ENCODE data around the gene RALGAPB. TPM values are rescaled to one million over a fixed set of nuclear protein-coding genes. Genes with fewer than 3 reads are reported as not detected.
"Not testable (repeated sequence)": the region's sequence is repeated elsewhere in the genome, so short reads cannot be mapped to it uniquely, and the experiment has no call there.

Gene RALGAPB
- total RNA-seq, 1 donor from 2014 or later: 48.4 TPM

GRCh38 chr20:38585404-38586180 is 112.9 kb downstream of the RALGAPB start:
- peak; percentile 38 for DNase-seq (ENCODE audit: low read depth)

DNA sequence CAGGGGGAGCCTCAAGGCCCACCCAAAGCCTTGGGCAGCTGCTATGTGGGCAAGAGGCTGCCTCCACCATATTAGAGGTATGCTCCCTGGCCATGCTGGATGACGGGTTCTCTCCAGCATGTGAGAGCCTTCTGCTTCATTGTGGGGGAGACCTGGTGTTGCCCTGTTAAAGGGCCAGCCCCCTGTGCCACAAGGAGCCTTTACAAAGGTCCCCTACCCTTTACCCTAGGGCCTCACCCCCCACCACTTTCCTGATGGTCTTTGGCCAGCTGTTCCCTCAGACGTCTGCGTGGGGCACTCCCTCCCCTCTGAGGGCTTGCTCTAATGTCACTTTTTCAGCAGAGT is 113.5 kb downstream of the RALGAPB start:
- no peak for DNase-seq (ENCODE audit: low read depth)

DNA sequence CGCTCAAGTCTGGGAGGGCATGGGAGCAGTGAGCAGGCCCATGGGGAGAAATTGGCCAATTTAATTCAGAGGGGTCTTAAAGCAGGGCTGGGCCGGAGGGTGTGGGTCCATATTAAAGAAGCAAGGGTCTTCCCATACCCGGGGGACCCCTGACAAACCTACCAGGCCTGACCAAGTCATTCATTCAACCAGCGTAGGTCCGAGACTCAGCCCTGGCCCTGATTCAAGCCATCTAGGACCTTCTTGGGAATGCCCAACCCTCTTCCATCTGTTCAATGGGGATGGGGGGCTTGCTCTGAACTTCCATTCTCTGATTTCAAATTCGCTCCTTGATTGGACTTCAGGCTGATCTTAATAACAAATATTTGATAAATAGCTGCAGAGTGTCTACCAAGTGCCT is 115.7 kb downstream of the RALGAPB start:
- no peak for DNase-seq (ENCODE audit: low read depth)

GRCh38 chr20:38589351-38589750 is 116.7 kb downstream of the RALGAPB start:
- DNase-seq (ENCODE audit: low read depth): no peak

DNA sequence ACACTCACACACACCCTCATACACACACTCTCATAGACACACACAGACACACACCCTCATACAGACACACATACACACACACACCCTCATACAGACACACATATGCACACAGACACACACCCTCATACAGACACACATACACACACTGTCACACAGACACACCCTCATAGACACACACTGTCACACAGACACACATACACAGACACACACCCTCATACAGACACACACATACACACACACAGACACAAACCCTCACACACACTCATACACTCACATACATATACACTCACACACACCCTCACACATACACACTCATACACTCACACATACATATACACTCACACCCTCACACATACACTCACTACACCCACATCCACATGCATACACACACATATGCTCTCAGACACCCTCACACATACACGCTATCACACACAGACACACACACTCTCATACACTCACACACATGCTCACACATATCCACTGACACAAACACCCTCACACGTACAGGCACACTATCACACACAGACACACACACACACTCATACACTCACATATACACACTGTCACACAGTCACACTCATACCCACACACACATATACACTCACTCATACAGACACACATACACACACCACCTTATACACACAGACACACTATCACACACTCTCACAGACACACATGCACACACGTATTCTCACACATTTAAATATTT is 117.5 kb downstream of the RALGAPB start:
- no peak for DNase-seq (ENCODE audit: low read depth)

DNA sequence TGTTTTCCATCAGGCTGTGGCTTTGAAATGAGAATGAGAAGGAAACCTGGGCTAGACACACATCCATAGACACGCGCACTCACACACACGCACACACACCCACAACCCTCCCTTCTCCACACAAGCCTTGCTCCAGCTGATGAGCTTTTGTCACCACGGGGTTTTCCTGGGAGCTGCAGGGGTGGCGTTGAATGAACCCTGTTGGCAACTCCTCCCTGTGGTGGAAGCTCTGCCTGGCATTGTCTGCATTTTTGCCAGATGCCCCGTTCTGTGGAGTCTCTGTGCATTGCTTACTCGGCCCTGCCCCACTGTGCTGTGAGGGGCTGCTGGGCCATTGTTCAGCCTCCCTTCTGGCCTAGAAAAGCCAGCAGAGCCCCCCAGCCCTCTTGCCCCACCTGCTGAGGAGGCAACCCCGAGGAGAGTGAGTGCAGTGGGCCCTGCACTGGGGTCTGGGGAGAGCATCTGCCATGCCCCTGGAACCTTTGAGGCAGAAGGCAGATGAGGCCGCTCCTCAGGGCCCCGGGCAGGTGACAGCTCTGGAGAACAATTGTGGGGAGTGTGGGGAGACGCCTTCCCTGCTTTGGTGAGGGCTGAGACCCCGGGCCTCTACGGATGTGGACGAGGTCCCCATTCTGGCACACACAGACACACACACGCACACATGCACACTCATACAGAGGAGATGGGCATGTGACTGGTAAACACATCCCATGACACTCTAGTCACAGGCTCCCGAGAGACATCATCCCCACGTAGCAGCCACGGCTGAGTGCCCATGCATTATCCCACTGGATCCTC is 118.2 kb downstream of the RALGAPB start:
- DNase-seq (ENCODE audit: low read depth): peak; percentile 49

DNA sequence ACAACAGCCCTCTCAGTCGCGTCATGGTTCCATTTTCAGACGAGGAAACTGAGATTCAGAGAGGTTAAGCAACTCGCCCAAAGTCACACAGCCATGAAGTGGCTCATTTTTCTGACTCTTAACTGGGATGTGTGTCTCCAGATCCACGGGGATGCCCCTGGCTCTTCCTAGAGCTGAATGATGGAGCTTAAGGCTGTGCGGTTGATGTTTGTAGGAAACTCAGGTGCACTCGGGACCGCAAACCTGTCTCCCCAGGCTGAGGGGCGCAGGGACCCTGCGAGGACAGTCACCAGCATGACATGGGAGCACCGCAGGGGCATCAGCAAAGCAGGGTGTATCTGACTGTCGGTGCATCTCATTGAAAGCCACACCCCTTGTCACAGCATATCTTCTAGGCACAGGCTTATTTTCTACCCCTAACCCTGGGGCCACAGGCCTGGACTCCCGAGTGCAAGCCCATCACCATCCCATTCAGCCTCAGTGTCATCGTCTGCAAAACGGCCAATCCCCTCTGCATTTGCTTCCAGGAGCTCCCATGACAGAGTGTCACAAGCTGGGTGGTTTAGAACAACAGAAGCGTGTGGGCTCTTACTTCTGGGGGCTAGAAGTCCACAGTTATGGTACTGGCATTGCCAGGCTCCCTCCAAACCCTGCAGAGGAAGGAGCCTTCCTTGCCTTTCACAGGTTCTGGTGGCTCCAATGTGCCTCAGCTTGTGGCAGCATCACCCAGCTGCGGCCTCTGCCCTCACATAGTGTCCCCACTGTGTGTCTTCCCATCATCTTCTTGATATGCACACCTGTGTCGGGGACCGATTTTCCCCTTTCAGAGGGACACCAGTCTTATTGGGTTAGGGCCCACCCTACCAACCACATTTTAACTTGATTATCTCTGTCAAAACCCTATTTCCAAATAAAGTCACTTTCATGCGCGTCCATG is 119.1 kb downstream of the RALGAPB start:
- no peak for DNase-seq (ENCODE audit: low read depth)

GRCh38 chr20:38592411-38592790 is 119.8 kb downstream of the RALGAPB start:
- DNase-seq (ENCODE audit: low read depth): peak; percentile 57

GRCh38 chr20:38594281-38594680 is 121.6 kb downstream of the RALGAPB start:
- not testable (repeated sequence) for DNase-seq (ENCODE audit: low read depth)

DNA sequence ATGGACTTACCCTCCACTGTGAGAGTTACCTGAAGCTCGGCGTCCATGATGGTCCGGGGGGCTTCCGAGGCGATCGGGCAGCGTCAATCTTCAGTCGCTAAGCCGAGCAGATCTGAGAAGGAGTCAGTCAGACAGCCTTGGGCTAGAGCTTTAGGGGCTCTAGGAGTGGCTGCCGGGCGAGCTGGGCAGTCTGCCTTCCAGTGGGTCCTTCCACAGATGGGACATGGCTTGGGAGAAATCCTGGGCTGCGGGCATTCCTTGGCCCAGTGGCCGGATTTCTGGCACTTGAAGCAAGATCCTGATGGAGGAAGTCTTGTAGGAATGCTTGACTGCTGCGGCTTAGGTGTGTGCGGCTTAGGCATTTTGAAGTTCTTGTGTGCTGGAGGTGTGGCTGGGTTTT is 123.2 kb downstream of the RALGAPB start:
- not testable (repeated sequence) for DNase-seq (ENCODE audit: low read depth)

- peak; percentile 87 for DNase-seq (ENCODE audit: low read depth)
Measured at GRCh38 chr20:38599410-38599882, 126.8 kb downstream of the RALGAPB start.

DNA sequence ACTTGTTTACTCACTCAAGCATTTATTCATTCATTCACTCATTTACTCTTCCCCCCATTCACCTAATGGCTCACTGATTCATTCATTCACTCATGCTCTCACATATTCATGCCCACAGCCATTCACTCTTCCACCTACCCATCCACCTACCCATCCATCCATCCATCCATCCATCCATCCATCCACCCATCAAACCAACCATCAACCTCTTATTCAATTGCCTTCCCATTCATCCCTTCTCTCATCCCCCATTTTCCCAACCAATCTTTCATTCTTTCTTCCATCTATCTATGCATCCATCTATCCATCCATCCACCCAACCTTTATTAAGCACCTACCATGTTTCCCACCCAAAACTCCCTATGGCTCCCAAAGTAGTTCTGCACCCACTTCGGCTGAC is 127.4 kb downstream of the RALGAPB start:
- DNase-seq (ENCODE audit: low read depth): no peak

DNA sequence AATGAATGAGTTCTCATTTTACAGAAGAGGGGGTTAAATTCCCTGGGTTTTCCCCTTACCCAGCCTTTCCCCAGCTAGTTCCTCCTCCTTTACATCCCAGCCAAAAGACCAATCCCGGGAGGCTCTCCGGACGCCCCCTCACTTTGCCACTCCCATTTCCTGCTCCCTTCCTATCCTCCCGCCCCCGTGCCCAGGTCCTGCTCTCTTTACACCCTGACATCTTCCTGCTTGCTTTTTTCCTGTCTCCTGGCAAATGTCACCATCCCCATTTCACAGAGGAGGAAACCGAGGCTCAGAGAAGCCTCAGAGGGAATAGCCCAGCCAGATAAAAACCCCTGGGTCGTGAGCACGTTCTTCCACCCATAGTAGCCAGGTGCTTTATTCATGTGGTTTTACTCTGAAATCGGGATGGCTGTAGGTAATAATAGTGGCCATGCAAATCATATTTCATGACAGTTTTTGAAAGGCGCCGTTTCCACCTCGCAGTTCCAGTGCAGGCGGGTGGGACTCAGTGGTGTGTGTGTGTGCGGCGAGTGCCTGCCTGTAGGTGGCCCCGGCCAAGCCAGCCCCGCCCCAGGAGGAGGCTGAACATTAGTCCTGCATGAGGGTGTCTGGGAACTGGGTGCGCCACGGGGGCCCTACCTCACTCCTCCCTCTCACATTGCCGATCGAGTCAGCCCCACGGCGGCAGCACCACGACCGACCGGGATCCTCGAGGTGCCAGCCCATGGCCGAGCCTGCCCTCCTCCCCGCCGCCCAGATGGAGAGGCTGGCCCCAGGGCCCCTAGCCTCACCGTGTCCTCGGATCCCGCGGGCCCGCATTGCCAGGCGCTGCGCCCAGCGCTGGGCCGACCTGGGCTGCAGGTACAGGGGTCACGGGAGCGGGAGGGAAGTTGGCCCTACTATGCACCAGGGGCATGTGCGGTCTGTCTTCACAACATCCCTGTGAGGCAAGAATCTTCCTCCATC is 128.9 kb downstream of the RALGAPB start, which contains the start of gene ARHGAP40:
ARHGAP40 (plus strand) TSS at position 594 of the 969 bp plus-strand sequence.
- DNase-seq (ENCODE audit: low read depth): peak; percentile 25

- DNase-seq (ENCODE audit: low read depth): no peak
Measured at GRCh38 chr20:38602185-38602581, 129.5 kb downstream of the RALGAPB start.

DNA sequence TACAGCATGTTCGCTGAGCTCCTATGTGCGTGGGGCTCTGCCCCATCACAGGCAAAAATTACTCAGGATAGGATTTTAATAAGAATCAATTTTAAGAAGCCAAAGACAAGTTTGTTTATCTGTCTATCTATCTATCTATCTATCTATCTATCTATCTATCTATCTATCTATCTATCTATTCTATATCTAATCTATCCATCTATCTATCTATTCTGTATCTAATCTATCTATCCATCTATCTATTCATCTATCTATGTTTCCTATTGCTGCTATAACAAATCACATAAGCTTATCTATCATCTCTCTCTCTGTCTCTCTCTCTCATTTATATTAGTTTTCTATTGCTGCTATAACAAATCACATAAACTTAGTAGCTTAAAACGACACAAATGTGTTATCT is 130.6 kb downstream of the RALGAPB start:
- no peak for DNase-seq (ENCODE audit: low read depth)

- peak; percentile 100 for DNase-seq (ENCODE audit: low read depth)
Measured at GRCh38 chr20:38604873-38605303, 132.2 kb downstream of the RALGAPB start.

DNA sequence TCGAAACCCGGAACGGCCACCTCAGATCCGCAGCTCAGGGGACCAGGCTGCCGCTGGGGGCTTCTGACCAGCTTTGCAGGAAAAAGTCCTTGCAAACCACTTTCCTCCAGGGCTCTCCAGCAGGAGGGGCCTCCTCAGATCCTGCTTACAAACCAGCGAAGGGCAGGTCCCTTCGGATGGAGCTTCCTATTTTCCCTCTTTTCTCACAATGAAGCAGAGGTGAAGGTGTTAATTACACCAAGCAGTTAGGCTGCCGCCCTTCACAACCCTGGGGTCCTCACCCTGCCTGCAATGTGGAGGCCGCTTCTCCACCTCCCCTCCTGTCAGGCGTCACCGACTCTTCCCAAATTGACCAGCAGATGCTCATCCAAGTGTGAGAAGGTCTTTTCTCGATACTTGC is 134.7 kb downstream of the RALGAPB start:
- no peak for DNase-seq (ENCODE audit: low read depth)

- no peak for DNase-seq (ENCODE audit: low read depth)
Measured at GRCh38 chr20:38608188-38608587, 135.5 kb downstream of the RALGAPB start.

DNA sequence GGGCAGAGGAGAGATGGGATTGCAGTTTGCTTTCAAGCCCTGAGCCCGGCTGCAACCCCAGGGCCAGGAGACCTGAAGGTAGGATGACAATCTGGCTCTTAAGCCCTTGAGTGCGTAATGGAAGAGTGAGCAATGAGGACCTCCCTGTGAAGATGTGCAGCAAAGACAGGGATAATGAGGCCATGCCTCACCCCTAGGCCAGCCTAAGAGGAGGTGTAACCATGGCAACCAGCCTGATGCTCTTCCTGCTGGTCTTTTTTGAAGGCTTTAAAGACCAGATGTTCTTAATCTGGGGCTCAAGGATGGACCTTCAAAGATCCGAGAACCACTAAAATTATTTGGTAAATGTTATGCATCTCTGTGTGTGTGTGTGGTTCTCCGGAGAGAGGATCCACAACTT is 137.2 kb downstream of the RALGAPB start:
- DNase-seq (ENCODE audit: low read depth): no peak

GRCh38 chr20:38610521-38610920 is 137.9 kb downstream of the RALGAPB start:
- DNase-seq (ENCODE audit: low read depth): peak; percentile 74
